NT2/D1 (cell line): ENCODE measurements around the gene NXPH4.

Experiments
- DNase-seq: peaks from one replicate; pipeline ENCODE4 v3.0.0-alpha.2; 2011; ENCODE audit warnings: low read depth, low spot score
- H3K27me3 ChIP-seq: 2 replicates; pipeline ENCODE4 v1.6.0; 2011; ENCODE audit warnings: mild to moderate bottlenecking; ENCODE audit not compliant: insufficient read length, insufficient read depth
- H3K36me3 ChIP-seq: 2 replicates; pipeline ENCODE4 v1.6.1; 2011; ENCODE audit warnings: mild to moderate bottlenecking, low read length, mixed read lengths; ENCODE audit not compliant: insufficient read depth, insufficient read length
- H3K4me1 ChIP-seq: 2 replicates; pipeline ENCODE4 v1.5.1; 2011; ENCODE audit not compliant: insufficient read depth, insufficient read length
- H3K4me3 ChIP-seq: 2 replicates; pipeline ENCODE4 v1.5.1; 2011; ENCODE audit warnings: low read depth; ENCODE audit not compliant: insufficient read length
- H3K9ac ChIP-seq: 2 replicates; pipeline ENCODE4 v1.6.0; 2011; ENCODE audit warnings: low read depth; ENCODE audit not compliant: insufficient read length
- H3K9me3 ChIP-seq: 2 replicates; pipeline ENCODE4 v1.5.1; 2011; ENCODE audit warnings: mild to moderate bottlenecking, low read length; ENCODE audit not compliant: insufficient read depth
- SUZ12 ChIP-seq: IDR thresholded peaks from 2 replicates; pipeline ENCODE4 v1.6.1; 2011; ENCODE audit not compliant: insufficient read length, insufficient read depth; ENCODE audit errors: extremely low read depth
- YY1 ChIP-seq: IDR thresholded peaks from 2 replicates; pipeline ENCODE4 v1.6.1; 2011; ENCODE audit not compliant: insufficient read length, insufficient read depth
- ZNF274 ChIP-seq: IDR thresholded peaks from 2 replicates; pipeline ENCODE4 v1.6.1; 2011; ENCODE audit warnings: mild to moderate bottlenecking, low read depth, low read length

The NXPH4 gene

DNA sequence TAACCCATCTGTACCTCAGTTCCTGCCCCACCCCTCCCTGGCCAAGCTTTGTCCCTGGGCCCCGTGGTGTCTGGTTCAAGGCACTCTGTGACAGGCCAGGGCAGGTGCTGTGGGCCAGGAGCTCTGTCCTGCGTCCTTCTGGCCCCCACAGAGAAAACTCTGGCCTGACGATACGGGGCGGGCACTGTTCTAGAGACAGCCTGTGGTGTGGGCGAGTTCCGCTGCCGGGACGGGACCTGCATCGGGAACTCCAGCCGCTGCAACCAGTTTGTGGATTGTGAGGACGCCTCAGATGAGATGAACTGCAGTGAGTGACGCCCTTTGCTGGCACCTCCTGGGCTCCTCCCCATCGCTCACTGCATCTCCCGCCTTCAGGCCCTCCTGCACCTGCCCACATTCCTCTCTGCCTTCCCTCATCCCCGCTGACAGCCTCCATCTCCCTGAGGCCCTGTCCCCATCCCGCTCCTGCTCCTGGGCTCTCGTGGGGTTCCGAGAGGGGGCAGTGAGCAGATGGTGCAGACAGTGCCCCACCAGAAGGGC lies 22.8 kb upstream of the NXPH4 start:
- peaks cover 100% of the 10 kb centered on the region for H3K36me3 ChIP-seq
- no peak for DNase-seq
- no peak for TF ChIP-seq YY1
- H3K4me1 ChIP-seq: no peaks in the 10 kb centered on the region
- H3K9me3 ChIP-seq: no peaks in the 10 kb centered on the region
- no peak overlapping the region for H3K4me3 ChIP-seq
- no peaks in the 10 kb centered on the region for H3K27me3 ChIP-seq
- H3K9ac ChIP-seq: no peak overlapping the region

DNA sequence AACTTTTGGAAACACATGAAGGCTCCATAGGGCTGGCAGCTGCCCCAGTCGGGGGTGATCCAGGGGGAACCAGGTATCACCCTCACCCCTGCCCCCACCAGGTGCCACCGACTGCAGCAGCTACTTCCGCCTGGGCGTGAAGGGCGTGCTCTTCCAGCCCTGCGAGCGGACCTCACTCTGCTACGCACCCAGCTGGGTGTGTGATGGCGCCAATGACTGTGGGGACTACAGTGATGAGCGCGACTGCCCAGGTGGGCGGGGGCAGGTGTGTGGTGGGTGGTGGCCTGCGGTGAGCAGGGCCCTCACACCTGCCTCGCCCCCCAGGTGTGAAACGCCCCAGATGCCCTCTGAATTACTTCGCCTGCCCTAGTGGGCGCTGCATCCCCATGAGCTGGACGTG lies 22.3 kb upstream of the NXPH4 start:
- H3K4me3 ChIP-seq: no peak overlapping the region
- no peaks in the 10 kb centered on the region for H3K9me3 ChIP-seq
- no peaks in the 10 kb centered on the region for H3K27me3 ChIP-seq
- TF ChIP-seq YY1 (no peak), SUZ12 (no peak), ZNF274 (no peak)
- H3K36me3 ChIP-seq: peaks cover 100% of the 10 kb centered on the region
- no peaks in the 10 kb centered on the region for H3K4me1 ChIP-seq
- no peak overlapping the region for H3K9ac ChIP-seq
- no peak for DNase-seq

DNA sequence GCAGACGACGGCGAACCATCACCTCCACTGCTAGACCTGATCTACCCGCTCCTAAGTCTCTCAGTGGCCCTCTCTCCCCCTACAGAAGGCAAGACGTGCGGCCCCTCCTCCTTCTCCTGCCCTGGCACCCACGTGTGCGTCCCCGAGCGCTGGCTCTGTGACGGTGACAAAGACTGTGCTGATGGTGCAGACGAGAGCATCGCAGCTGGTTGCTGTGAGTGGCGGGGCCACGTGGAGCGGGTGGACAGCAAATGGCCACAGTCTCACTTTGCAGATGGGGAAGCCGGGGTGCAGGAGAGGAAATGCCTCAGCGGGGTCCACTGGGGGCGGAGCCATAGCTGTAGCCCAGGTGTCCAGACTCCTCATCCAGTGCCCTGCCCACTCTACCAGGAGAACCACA lies 21.4 kb upstream of the NXPH4 start:
- no peaks in the 10 kb centered on the region for H3K4me1 ChIP-seq
- H3K9ac ChIP-seq: no peak overlapping the region
- TF ChIP-seq SUZ12: no peak
- no peak for TF ChIP-seq YY1
- no peak for TF ChIP-seq ZNF274
- no peaks in the 10 kb centered on the region for H3K27me3 ChIP-seq
- H3K4me3 ChIP-seq: no peak overlapping the region
- H3K9me3 ChIP-seq: no peaks in the 10 kb centered on the region
- peaks cover 100% of the 10 kb centered on the region for H3K36me3 ChIP-seq
- no peak for DNase-seq

DNA sequence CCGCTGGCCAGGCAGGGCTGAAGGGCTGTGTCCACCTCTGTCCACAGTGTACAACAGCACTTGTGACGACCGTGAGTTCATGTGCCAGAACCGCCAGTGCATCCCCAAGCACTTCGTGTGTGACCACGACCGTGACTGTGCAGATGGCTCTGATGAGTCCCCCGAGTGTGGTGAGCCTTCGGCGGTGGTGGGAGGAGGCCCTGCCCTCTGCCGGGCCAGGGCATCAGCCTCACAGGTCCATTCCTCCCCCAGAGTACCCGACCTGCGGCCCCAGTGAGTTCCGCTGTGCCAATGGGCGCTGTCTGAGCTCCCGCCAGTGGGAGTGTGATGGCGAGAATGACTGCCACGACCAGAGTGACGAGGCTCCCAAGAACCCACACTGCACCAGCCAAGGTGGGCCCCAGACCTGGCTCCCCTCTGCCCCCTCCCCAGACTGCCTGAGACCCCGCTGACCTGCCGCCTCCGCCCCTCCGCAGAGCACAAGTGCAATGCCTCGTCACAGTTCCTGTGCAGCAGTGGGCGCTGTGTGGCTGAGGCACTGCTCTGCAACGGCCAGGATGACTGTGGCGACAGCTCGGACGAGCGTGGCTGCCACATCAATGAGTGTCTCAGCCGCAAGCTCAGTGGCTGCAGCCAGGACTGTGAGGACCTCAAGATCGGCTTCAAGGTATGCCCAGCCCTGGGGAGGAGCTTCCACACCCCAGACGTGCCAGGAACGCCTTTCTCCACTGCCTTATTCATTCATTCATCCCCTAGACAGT lies 20.8 kb upstream of the NXPH4 start:
- H3K4me3 ChIP-seq: no peak overlapping the region
- peaks cover 100% of the 10 kb centered on the region for H3K36me3 ChIP-seq
- no peaks in the 10 kb centered on the region for H3K4me1 ChIP-seq
- TF ChIP-seq SUZ12 (no peak), YY1 (no peak), ZNF274 (no peak)
- no peak for DNase-seq
- H3K9me3 ChIP-seq: no peaks in the 10 kb centered on the region
- no peaks in the 10 kb centered on the region for H3K27me3 ChIP-seq
- no peak overlapping the region for H3K9ac ChIP-seq

DNA sequence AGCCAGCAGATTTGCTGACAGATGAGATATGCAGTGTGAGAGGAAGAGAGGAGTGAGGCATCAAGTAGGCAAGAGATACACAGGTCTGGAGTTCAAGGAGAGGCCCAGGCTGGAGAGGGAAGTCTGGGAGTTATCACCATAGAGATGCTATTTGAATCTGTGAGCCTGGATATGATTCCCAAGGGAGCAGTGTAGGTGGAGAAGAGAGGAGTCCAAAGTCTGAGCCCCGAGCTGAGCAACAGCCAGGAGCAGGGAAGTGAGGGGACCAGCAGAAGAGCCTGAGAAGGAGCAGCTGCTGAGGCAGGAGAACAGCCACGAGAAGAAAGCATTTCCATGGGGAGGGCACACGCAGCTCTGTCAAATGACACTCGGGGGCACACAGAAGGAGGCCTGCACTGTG lies 20.2 kb upstream of the NXPH4 start:
- peaks cover 100% of the 10 kb centered on the region for H3K36me3 ChIP-seq
- no peak overlapping the region for H3K4me3 ChIP-seq
- no peaks in the 10 kb centered on the region for H3K4me1 ChIP-seq
- H3K9me3 ChIP-seq: no peaks in the 10 kb centered on the region
- no peak for DNase-seq
- TF ChIP-seq YY1: no peak
- TF ChIP-seq SUZ12: no peak
- TF ChIP-seq ZNF274: no peak
- H3K9ac ChIP-seq: no peak overlapping the region
- no peaks in the 10 kb centered on the region for H3K27me3 ChIP-seq

DNA sequence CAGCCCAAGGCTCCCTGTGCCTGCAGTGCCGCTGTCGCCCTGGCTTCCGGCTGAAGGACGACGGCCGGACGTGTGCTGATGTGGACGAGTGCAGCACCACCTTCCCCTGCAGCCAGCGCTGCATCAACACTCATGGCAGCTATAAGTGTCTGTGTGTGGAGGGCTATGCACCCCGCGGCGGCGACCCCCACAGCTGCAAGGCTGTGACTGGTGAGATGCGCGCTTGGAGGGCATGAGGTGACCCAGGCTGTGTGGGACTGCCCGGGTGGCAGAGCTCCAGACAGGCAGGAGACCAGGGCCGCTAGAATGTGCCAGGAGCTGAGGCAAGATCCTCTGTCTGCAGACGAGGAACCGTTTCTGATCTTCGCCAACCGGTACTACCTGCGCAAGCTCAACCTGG lies 19.6 kb upstream of the NXPH4 start:
- H3K4me3 ChIP-seq: no peak overlapping the region
- no peaks in the 10 kb centered on the region for H3K9me3 ChIP-seq
- no peak overlapping the region for H3K9ac ChIP-seq
- no peaks in the 10 kb centered on the region for H3K4me1 ChIP-seq
- no peaks in the 10 kb centered on the region for H3K27me3 ChIP-seq
- TF ChIP-seq ZNF274 (no peak), SUZ12 (no peak), YY1 (no peak)
- DNase-seq: no peak
- peaks cover 100% of the 10 kb centered on the region for H3K36me3 ChIP-seq

DNA sequence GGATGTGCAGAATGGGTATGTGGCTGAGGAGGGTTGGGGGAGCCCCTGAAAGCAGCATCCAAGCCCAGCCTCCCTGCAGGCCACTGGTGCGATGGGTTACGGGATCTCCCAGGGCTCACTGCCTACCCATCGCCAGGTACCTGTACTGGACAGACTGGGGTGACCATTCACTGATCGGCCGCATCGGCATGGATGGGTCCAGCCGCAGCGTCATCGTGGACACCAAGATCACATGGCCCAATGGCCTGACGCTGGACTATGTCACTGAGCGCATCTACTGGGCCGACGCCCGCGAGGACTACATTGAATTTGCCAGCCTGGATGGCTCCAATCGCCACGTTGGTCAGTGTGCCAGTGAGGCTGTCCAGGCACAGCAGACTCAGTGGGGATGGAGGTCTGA lies 18.3 kb upstream of the NXPH4 start:
- Histone ChIP-seq H3K27me3 (no peaks in the 10 kb centered on the region), H3K36me3 (peaks cover 99% of the 10 kb centered on the region), H3K4me3 (no peak overlapping the region), H3K9me3 (no peaks in the 10 kb centered on the region), H3K9ac (no peak overlapping the region), H3K4me1 (no peaks in the 10 kb centered on the region)
- DNase-seq: no peak
- no peak for TF ChIP-seq SUZ12
- TF ChIP-seq YY1: no peak
- no peak for TF ChIP-seq ZNF274
